Measurements from ENCODE around the gene TESK2. TPM values are rescaled to one million over a fixed set of nuclear protein-coding genes. Genes with fewer than 3 reads are reported as not detected.

The TESK2 gene
- total RNA-seq, 1 donor from 2014 or later: 12.2 TPM

- H3K27me3 Mint-ChIP-seq: no peaks in the 10 kb centered on the region
- intact Hi-C loops (cut with micrococcal nuclease): no loop called here
- no peak for TF ChIP-seq CTCF (IDR thresholded peaks at IDR 0.05)
- H3K36me3 Mint-ChIP-seq (ENCODE audit: low read depth): peaks cover 41% of the 10 kb centered on the region
- ATAC-seq (ENCODE audit: low read depth) (no peak), DNase-seq (no peak)
- ChIA-PET CTCF (interaction anchor here (1.1 to 2.4 kb wide), 2 partner anchors 9 to 144 kb away, joined by 3 to 8 read pairs; partner anchors contain the start of genes MUTYH and TOE1), POLR2A (interaction anchor here (1.6 to 2.8 kb wide), 2 partner anchors 9 to 142 kb away, joined by 6 to 10 read pairs; partner anchors contain the start of genes MUTYH, TESK2 and TOE1)
- H3K9me3 Mint-ChIP-seq: no peaks in the 10 kb centered on the region
- H3K27ac Mint-ChIP-seq: no peak overlapping the region
- no peak overlapping the region for H3K4me3 Mint-ChIP-seq
- H3K4me1 Mint-ChIP-seq: no peaks in the 10 kb centered on the region
These were observed 142.4 kb downstream of the TESK2 start for GRCh38 chr1:45348609-45348965.

- Mint-ChIP-seq H3K4me1 (no peaks in the 10 kb centered on the region), H3K27ac (no peak overlapping the region), H3K36me3 (ENCODE audit: low read depth) (peaks cover 43% of the 10 kb centered on the region), H3K4me3 (no peak overlapping the region), H3K27me3 (no peaks in the 10 kb centered on the region), H3K9me3 (no peaks in the 10 kb centered on the region)
- DNase-seq (no peak), ATAC-seq (ENCODE audit: low read depth) (no peak)
- ChIA-PET POLR2A (interaction anchor here (0.7 to 2.8 kb wide), 3 partner anchors 8 to 150 kb away, joined by 4 to 10 read pairs (median 6); partner anchors contain the start of genes MUTYH, TESK2 and TOE1), CTCF (interaction anchor here (2.4 kb wide), 1 partner anchor 145 kb away, joined by 8 read pairs; no protein-coding TSS in a partner anchor)
- intact Hi-C loops (cut with micrococcal nuclease): no loop called here
- no peak for TF ChIP-seq CTCF (IDR thresholded peaks at IDR 0.05)
These were observed 142.9 kb downstream of the TESK2 start for GRCh38 chr1:45348020-45348419.

DNA sequence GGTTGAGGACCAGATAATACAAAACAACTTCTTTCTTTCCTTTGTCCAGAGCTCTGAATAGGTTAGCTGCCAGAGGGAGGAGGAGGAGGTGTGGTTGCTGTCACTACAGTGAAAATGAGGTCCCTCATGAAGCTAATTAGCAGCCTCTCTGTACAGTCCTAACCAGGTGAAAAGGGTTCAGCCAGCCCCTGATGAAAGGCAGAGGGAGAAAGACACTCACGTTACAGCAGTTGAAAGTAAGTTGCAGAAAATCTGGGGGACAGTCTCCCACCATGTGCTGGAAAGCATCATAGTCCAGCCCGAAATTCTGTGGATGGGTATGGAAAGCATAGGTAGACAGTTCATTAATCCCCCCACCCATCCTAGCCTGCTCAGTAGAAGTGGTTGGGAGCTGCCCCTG is 144.5 kb downstream of the TESK2 start:
- intact Hi-C loops (cut with micrococcal nuclease): no loop called here

DNA sequence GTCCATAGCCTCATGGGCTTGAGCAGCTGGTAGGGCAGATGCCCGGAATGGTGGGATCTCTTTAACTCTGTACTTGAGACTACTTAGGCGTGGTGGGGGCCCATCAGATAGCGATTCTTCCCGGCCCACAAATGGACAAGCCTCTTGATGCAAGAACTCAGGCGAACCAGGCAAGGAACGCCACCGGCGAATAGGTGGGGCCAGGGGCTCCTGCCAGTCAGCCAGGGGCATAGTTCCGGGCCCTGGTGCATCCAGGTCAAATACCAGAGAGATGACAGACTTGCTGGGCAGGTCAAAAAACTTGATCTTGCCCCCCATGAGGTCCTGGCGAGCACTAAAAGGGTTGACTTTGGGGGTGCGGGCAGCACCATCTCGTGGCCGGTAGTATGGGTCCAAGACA is 145.9 kb downstream of the TESK2 start:
- ChIA-PET CTCF (interaction anchor here (1.2 kb wide), 1 partner anchor 10 kb away, joined by 3 read pairs; no protein-coding TSS in a partner anchor), POLR2A (no interaction called here)
- H3K27me3 Mint-ChIP-seq: no peaks in the 10 kb centered on the region
- H3K27ac Mint-ChIP-seq: no peak overlapping the region
- no peak for ATAC-seq (ENCODE audit: low read depth)
- H3K4me1 Mint-ChIP-seq: peaks cover 23% of the 10 kb centered on the region
- H3K9me3 Mint-ChIP-seq: no peaks in the 10 kb centered on the region
- peaks cover 55% of the 10 kb centered on the region for H3K36me3 Mint-ChIP-seq (ENCODE audit: low read depth)
- DNase-seq: no peak
- intact Hi-C loops (cut with micrococcal nuclease): no loop called here
- no peak for TF ChIP-seq CTCF (IDR thresholded peaks at IDR 0.05)
- H3K4me3 Mint-ChIP-seq: no peak overlapping the region

More for the DNA sequence above, 144.5 kb downstream of the TESK2 start:
- no peak for DNase-seq
- H3K27me3 Mint-ChIP-seq: no peaks in the 10 kb centered on the region
- CTCF ChIA-PET: interaction anchor here (1.2 kb wide), 1 partner anchor 9 kb away, joined by 3 read pairs; no protein-coding TSS in a partner anchor
- no peaks in the 10 kb centered on the region for H3K9me3 Mint-ChIP-seq
- peaks cover 52% of the 10 kb centered on the region for H3K36me3 Mint-ChIP-seq (ENCODE audit: low read depth)
- TF ChIP-seq CTCF (IDR thresholded peaks at IDR 0.05): no peak
- H3K27ac Mint-ChIP-seq: no peak overlapping the region
- POLR2A ChIA-PET: interaction anchor here (0.6 to 1.2 kb wide), 2 partner anchors 43 to 109 kb away, joined by 3 to 4 read pairs; no protein-coding TSS in a partner anchor
- H3K4me1 Mint-ChIP-seq: peaks cover 10% of the 10 kb centered on the region
- ATAC-seq (ENCODE audit: low read depth): no peak
- H3K4me3 Mint-ChIP-seq: no peak overlapping the region

DNA sequence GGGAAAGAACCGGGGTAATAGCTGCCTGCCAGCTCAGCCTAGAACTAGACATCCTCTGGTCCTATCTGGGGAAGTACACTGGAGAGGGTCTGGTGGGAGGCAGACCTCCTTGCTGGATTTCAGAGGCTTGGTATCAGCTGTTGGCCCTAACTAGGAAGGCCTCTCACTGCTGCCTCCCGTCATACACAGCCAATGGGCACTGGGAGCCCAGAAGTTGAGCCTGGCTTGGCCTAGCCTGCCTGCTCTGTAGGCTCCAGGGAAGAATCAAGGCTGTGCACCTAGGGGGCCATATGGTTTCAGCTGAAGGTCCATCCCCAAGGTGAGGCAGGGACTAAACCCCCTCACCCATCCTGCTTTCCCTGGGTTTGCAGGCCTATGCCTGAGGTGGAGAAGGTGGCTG is 146.5 kb downstream of the TESK2 start:
- no peak for TF ChIP-seq CTCF (IDR thresholded peaks at IDR 0.05)
- DNase-seq: no peak
- ChIA-PET POLR2A (no interaction called here), CTCF (interaction anchor here (0.7 to 1.2 kb wide), 2 partner anchors 148 to 692 kb away, joined by 3 to 5 read pairs; no protein-coding TSS in a partner anchor)
- Mint-ChIP-seq H3K4me1 (peaks cover 26% of the 10 kb centered on the region), H3K36me3 (ENCODE audit: low read depth) (peaks cover 60% of the 10 kb centered on the region), H3K27ac (no peak overlapping the region), H3K9me3 (no peaks in the 10 kb centered on the region), H3K4me3 (no peak overlapping the region), H3K27me3 (no peaks in the 10 kb centered on the region)
- no peak for ATAC-seq (ENCODE audit: low read depth)
- intact Hi-C loops (cut with micrococcal nuclease): no loop called here
